ENCODE data around the gene ZNF358. TPM values are rescaled to one million over a fixed set of nuclear protein-coding genes. Genes with fewer than 3 reads are reported as not detected.

The ZNF358 gene
- total RNA-seq, 6 donors from 2014 or later, result 31.1 to 116 (median 57.8) TPM

DNA sequence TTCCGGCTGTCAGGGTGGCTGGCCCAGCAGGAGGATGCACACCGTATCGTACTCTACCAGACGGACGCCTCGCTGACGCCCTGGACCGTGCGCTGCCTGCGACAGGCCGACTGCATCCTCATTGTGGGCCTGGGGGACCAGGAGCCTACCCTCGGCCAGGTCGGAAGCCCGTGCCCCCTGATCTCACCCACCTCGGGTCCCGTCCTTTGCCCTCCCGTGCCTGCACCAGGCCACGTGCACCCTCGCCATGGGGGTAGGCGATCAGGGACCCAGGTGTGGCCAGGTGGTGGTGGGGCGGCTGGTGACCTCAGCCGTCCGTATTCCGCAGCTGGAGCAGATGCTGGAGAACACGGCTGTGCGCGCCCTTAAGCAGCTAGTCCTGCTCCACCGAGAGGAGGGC lies 38.7 kb downstream of the ZNF358 start:
- Histone ChIP-seq H3K4me1 (peaks cover 0 to 6% (median 0%) of the 10 kb centered on the region in 4 donors), H3K9me3 (no peaks in the 10 kb centered on the region), H3K27ac (no peak overlapping the region), H3K36me3 (peaks cover 22 to 91% (median 74%) of the 10 kb centered on the region in 4 donors), H3K27me3 (no peaks in the 10 kb centered on the region), H3K4me3 (no peak overlapping the region)
- ATAC-seq (ENCODE audit: low FRiP score in 2 of 2) (no peak), DNase-seq (peak in 1 of 2 donors; percentile 81)
- no peak for TF ChIP-seq POLR2AphosphoS5 (IDR thresholded peaks at IDR 0.05)
- WGBS, 2 donors, result 60 to 91% methylated on average over 1 to 28 of the region's 28 CpGs

DNA sequence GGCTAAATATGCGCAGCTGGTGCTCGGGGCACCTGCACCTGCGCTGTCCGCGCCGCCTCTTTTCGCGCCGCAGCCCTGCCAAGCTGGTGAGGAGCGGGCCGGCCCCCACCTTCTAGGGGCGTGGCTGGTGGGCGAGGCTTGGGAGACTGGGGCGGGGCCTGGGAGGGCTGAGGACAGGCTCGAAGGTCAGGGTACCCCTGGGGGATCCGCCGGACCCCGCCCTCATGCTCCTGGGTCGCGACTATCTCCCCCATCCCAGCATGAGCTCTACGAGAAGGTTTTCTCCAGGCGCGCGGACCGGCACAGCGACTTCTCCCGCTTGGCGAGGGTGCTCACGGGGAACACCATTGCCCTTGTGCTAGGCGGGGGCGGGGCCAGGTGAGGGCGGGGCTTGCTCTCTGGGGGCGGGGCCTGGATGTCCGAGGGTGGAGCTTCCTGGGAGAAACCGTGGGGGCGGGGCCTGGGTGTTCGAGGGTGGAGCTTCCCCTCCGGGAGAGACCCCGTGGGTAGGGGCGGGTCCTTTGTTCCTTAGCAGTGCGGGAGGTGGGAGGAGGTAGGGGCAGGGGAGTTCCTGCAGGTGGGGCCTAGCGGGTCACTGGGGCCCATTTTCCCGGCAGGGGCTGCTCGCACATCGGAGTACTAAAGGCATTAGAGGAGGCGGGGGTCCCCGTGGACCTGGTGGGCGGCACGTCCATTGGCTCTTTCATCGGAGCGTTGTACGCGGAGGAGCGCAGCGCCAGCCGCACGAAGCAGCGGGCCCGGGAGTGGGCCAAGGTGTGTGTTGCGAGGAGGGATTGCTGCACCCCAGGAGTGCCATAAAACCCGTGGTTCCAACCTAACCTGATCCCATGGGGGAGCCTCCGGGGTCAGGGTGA lies 39.3 kb downstream of the ZNF358 start:
- Histone ChIP-seq H3K27me3 (no peaks in the 10 kb centered on the region), H3K4me1 (peaks cover 0 to 6% (median 0%) of the 10 kb centered on the region in 4 donors), H3K27ac (no peak overlapping the region), H3K4me3 (no peak overlapping the region), H3K9me3 (no peaks in the 10 kb centered on the region), H3K36me3 (peaks cover 22 to 91% (median 74%) of the 10 kb centered on the region in 4 donors)
- DNase-seq (peak in 1 of 2 donors; percentile 87), ATAC-seq (ENCODE audit: low FRiP score in 2 of 2) (peak in 1 of 2 donors; percentile 36)
- 83 to 93% methylated on average over 49 to 53 of the region's 62 CpGs for WGBS, 2 donors
- TF ChIP-seq, protein P1, sequence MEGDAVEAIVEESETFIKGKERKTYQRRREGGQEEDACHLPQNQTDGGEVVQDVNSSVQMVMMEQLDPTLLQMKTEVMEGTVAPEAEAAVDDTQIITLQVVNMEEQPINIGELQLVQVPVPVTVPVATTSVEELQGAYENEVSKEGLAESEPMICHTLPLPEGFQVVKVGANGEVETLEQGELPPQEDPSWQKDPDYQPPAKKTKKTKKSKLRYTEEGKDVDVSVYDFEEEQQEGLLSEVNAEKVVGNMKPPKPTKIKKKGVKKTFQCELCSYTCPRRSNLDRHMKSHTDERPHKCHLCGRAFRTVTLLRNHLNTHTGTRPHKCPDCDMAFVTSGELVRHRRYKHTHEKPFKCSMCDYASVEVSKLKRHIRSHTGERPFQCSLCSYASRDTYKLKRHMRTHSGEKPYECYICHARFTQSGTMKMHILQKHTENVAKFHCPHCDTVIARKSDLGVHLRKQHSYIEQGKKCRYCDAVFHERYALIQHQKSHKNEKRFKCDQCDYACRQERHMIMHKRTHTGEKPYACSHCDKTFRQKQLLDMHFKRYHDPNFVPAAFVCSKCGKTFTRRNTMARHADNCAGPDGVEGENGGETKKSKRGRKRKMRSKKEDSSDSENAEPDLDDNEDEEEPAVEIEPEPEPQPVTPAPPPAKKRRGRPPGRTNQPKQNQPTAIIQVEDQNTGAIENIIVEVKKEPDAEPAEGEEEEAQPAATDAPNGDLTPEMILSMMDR (IDR thresholded peaks at IDR 0.05), result no peak
- TF ChIP-seq POLR2AphosphoS5 (IDR thresholded peaks at IDR 0.05), result no peak
- TF ChIP-seq EP300 (IDR thresholded peaks at IDR 0.05), result no peak
- no peak for TF ChIP-seq POLR2A (IDR thresholded peaks at IDR 0.05)

DNA sequence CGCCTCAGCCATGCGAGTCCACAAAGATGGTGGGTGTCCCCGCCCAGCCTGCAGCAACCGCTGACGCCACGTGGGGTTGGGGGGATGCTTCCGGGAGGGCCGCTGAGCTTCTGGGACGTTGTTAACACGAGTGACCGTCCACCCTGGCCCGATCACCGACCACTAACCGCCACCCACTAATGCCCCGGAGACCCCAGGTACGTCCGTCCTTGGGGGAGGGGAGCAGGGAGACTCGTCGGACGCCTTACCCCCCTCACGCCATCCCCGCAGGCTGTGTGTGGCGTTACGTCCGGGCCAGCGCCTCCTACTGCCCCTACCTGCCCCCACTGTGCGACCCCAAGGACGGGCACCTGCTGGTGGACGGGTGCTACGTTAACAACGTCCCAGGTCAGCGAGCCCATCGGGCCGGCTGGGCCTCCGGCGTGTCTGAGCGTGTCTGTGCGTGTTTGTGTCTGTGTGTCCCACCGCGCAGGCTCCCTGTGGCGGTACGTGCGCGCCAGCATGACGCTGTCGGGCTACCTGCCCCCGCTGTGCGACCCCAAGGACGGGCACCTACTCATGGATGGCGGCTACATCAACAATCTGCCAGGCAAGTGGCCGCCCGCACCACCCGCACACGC lies 40.9 kb downstream of the ZNF358 start:
- H3K9me3 ChIP-seq, result no peaks in the 10 kb centered on the region
- H3K36me3 ChIP-seq, result peaks cover 22 to 92% (median 76%) of the 10 kb centered on the region in 4 donors
- H3K4me3 ChIP-seq, result no peak overlapping the region
- H3K27ac ChIP-seq, result no peak overlapping the region
- DNase-seq, result peak in 1 of 2 donors; percentile 83
- ATAC-seq (ENCODE audit: low FRiP score in 2 of 2), result no peak
- 91 to 98% methylated on average over 21 to 40 of the region's 54 CpGs for WGBS, 2 donors
- H3K27me3 ChIP-seq, result no peaks in the 10 kb centered on the region
- H3K4me1 ChIP-seq, result no peaks in the 10 kb centered on the region
- TF ChIP-seq EP300 (IDR thresholded peaks at IDR 0.05) (no peak), POLR2A (IDR thresholded peaks at IDR 0.05) (no peak), POLR2AphosphoS5 (IDR thresholded peaks at IDR 0.05) (no peak)
- TF ChIP-seq, protein P1 (IDR thresholded peaks at IDR 0.05), result no peak

DNA sequence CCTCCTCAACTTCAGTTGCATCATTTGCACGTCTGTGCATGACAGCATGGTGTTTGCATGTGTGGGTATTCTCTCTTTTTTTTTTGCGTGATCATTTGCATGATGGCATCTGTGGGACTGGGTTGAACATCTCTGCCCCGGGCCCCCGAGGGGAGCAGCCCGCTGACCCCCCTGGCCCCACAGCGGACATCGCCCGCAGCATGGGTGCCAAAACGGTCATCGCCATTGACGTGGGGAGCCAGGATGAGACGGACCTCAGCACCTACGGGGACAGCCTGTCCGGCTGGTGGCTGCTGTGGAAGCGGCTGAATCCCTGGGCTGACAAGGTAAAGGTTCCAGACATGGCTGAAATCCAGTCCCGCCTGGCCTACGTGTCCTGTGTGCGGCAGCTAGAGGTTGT lies 42.8 kb downstream of the ZNF358 start:
- TF ChIP-seq EP300 (IDR thresholded peaks at IDR 0.05), result no peak
- no peak for TF ChIP-seq POLR2A (IDR thresholded peaks at IDR 0.05)
- H3K9me3 ChIP-seq, result no peaks in the 10 kb centered on the region
- ATAC-seq (ENCODE audit: low FRiP score in 2 of 2) (no peak), DNase-seq (peak in 1 of 2 donors; percentile 52)
- no peak overlapping the region for H3K27ac ChIP-seq
- no peaks in the 10 kb centered on the region for H3K27me3 ChIP-seq
- peaks cover 22 to 85% (median 77%) of the 10 kb centered on the region in 4 donors for H3K36me3 ChIP-seq
- no peak overlapping the region for H3K4me3 ChIP-seq
- H3K4me1 ChIP-seq, result no peaks in the 10 kb centered on the region
- 95 to 98% methylated on average over 12 to 18 of the region's 18 CpGs for WGBS, 2 donors

DNA sequence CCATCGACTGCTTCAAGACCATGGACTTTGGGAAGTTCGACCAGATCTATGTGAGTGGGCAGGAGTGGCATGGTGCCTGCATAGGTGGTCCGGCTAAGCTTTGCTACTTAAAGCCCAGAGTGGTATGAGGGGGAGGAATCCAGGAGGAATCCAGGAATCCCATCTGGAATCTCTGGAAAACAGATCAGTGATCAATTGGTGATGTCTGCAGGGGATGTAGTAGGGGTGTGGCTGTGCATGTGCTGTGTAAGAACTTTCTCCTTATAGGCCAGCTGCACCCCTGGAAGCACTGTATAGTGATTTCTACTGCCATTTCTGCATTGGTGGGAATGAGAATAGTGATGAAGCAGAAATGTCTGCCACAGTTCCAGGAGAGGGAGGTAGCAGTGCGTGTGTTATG lies 43.2 kb downstream of the ZNF358 start:
- ATAC-seq (ENCODE audit: low FRiP score in 2 of 2), result no peak
- H3K27me3 ChIP-seq, result no peaks in the 10 kb centered on the region
- no peak for DNase-seq
- WGBS, 2 donors, result 75 to 76% methylated on average over 4 of the region's 4 CpGs
- H3K4me1 ChIP-seq, result no peaks in the 10 kb centered on the region
- no peak overlapping the region for H3K4me3 ChIP-seq
- H3K36me3 ChIP-seq, result peaks cover 22 to 81% (median 72%) of the 10 kb centered on the region in 4 donors
- no peaks in the 10 kb centered on the region for H3K9me3 ChIP-seq
- no peak overlapping the region for H3K27ac ChIP-seq
- no peak for TF ChIP-seq EP300 (IDR thresholded peaks at IDR 0.05)
- TF ChIP-seq POLR2AphosphoS5 (IDR thresholded peaks at IDR 0.05), result no peak
- TF ChIP-seq, protein P1 (IDR thresholded peaks at IDR 0.05), result no peak
- TF ChIP-seq POLR2A (IDR thresholded peaks at IDR 0.05), result no peak

Measured in upper lobe of left lung (tissue), 6 donors.